Suppressor macrophage treated with lipopolysaccharide for 1 hour (primary cell): Measurements from ENCODE around the gene GLB1L3.
"Not testable (repeated sequence)": the region's sequence is repeated elsewhere in the genome, so short reads cannot be mapped to it uniquely, and the experiment has no call there.

ENCODE experiments used
- DNase-seq, 3 donors: peaks; one replicate each; pipeline ENCODE4 v3.0.0-alpha.2; 2020 to 2022

Gene GLB1L3

GRCh38 chr11:134252346-134253187 lies 23.6 kb upstream of the GLB1L3 start:
- peak; percentile 47 to 59 (median 54) for DNase-seq

GRCh38 chr11:134253188-134253993 lies 22.8 kb upstream of the GLB1L3 start, which contains the start of the genes ACAD8 and THYN1:
Gene ACAD8, plus strand, starts transcription at chr11:134253568. Its CDS starts 33 bp downstream, at chr11:134253601.
Gene THYN1, minus strand, starts transcription at chr11:134253352. Its CDS starts 470 bp downstream, at chr11:134252882.
- peak; percentile 96 to 97 (median 97) for DNase-seq

DNA sequence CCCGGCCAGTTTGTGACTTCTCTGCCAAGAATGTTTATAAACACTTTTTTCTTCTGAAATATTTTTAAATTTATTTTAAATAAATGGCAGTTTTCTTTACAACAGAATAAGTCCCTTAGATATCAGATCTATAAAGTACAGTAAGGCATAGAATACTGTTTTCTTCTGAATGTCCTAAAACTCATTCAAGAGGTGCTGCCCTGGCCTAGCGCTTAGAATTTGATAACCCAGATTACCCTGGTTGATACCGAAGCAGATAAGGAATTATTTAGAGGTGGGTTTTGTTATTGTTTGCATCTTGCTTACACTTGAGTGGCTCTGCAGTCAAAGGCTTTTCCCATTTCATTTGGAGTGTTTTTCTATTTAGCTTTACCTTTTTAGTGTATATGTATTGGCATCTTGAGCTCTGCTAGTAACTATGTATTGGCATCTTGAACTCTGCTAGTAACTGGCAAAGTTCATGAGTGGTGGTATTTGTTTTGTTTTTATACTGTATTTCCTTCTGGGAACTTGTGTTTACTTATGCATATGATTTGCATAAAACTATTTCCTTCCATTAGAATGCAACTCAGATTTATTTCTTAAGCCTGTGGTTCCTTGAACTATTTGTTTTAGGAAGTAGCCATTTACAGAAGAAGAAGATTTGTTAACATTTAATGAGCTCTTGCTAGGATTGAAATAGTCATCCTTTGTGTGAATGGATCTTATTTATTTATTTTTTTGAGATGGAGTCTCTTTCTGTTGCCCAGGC lies 21.6 kb upstream of the GLB1L3 start:
- DNase-seq: peak in 2 of 3 donors; percentile 41 to 56

- DNase-seq: not testable (repeated sequence)
Observed at GRCh38 chr11:134255184-134255561, 21.0 kb upstream of the GLB1L3 start.

DNA sequence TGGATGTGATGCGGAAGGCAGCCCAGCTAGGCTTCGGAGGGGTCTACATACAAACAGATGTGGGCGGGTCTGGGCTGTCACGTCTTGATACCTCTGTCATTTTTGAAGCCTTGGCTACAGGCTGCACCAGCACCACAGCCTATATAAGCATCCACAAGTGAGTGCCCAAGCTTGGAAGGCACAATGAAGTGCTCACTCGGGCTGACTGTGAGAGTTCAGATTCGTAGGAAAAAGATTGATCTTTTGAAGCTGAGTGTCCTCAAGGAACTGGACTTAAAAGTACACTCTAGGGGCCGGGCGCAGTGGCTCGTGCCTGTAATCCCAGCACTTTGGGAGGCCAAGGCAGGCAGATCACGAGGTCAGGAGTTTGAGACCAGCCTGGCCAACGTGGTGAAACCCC lies 19.1 kb upstream of the GLB1L3 start:
- DNase-seq: no peak

- DNase-seq: no peak
Observed at GRCh38 chr11:134258577-134258976, 17.6 kb upstream of the GLB1L3 start.

GRCh38 chr11:134260503-134260902 lies 15.7 kb upstream of the GLB1L3 start:
- no peak for DNase-seq

DNA sequence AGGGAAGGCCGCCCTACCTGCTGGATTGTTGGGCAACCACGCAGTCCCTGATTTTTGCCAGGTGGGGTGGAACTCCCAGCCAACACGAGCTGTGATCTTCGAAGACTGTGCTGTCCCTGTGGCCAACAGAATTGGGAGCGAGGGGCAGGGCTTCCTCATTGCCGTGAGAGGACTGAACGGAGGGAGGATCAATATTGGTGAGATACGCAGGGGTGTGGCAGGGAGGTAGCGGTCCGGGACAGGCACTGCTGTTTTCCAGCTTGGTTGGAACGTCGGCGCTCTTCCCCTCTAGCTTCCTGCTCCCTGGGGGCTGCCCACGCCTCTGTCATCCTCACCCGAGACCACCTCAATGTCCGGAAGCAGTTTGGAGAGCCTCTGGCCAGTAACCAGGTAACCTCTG lies 15.2 kb upstream of the GLB1L3 start:
- DNase-seq: no peak

DNA sequence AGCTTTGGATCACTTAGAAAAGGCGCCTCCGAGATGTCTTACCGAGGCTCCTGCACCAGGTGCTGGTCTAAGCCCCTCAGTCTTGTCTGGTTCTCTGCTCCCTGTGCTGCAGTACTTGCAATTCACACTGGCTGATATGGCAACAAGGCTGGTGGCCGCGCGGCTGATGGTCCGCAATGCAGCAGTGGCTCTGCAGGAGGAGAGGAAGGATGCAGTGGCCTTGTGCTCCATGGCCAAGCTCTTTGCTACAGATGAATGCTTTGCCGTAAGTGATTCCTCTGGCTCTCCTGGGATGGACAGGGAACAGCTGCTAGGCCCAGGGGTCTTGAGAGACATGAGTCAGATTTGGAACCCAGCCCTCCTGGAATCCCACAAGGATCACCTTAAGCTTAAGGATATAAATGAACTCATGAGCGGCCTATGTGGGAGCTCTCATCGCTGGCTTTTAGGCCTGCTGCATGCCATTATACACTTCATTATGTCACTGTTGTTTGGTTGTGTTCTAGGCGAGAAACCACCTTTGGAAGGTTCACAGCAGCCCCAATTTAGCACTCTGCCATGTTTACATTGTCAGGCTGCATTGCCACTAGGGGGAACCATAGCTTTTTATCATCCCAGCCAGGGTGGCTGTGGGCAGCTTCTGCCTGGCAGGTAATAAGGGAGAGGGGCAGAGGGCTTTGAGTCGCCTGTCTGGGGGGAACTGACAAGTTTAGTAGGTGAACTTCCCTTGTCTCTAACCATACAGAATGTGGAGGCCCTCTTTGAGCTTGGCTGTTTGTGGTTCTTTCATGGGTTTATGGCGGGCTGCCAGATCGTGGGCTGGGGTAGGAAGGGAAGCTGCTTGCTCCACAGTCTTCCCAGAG lies 14.3 kb upstream of the GLB1L3 start:
- peak in 2 of 3 donors; percentile 16 to 36 for DNase-seq

GRCh38 chr11:134264966-134265764 lies 11.0 kb upstream of the GLB1L3 start:
- DNase-seq: no peak

DNA sequence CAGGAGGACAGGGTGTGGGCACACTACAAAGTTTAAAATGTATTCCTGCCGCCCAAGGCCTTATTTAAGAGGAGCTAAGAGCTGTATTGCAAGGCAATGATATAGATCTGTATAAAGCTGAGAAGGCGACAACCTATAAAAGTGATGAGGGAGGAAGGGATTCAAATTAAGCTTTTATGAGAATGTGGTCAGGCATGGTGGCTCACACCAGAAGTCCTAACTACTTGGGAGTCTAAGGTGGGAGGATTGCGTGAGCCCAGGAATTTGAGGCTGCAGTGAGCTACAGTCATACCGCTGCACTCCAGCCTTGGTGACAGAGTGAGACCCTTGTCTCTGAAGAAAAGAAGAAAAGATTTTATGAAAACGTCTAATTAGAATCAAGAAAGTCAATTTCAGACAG lies 9.7 kb upstream of the GLB1L3 start:
- DNase-seq: no peak

DNA sequence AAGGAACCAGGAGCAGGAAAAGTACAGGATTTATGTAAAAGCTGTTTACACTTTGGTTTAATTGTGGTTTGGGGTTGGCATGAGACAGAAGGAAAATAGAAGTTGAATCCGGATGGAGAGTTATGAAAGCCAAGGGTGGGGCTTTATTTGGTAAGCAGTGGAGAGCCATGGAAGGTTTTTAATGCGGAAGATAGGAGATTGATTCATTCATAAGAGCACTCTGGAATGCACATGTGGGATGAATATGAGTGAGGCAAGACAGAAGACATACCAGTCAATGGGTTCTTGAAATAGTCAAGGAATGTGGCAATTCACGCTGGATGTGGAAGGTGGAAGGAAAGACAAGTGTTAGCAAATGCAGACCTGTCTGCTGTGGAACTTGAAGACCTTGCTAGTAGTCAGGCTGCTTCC lies 9.3 kb upstream of the GLB1L3 start:
- peak in 2 of 3 donors; percentile 17 to 54 for DNase-seq

GRCh38 chr11:134267461-134267860 lies 8.7 kb upstream of the GLB1L3 start:
- no peak for DNase-seq

DNA sequence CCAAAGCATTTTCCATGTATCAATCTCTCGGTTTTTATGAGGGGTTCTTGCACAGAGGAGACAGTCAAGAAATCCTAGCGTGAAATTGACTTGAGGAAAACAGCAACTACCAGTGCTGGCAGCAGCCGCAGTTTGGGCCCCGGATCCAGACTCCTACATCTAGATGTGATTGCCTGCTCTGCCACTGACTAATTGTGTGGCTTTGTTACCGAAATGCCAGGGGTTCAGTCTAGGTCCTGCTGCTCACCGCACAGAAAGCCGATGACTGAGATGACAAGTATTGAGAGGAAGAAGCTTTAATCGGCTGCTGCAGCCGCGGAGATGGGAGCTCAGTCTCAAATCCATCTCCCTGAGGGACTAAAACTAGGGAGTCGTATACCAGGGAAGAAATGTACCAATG lies 8.2 kb upstream of the GLB1L3 start:
- no peak for DNase-seq

DNA sequence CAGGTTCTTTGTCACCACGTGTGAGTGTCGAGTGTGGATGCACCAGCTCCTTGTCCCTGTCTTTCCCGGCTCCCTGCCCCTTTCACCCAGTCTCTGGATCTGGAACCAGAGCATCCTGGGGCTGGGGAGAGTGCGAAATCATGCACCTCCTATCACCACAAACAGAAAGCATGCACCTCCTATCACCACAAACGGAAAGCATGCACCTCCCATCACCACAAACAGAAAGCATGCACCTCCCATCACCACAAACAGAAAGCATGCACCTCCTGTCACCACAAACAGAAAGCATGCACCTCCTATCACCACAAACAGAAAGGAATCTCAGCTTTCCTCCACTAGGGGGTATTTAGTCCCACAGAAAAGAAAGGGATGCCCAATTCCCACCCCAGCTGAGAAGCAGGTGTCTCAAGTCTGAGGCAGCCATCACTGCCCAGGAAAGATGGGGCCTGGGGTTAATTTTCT lies 5.9 kb upstream of the GLB1L3 start:
- no peak for DNase-seq

- DNase-seq: no peak
Observed at GRCh38 chr11:134271978-134272377, 4.2 kb upstream of the GLB1L3 start.

- no peak for DNase-seq
Observed at GRCh38 chr11:134272381-134273316, 3.5 kb upstream of the GLB1L3 start.

DNA sequence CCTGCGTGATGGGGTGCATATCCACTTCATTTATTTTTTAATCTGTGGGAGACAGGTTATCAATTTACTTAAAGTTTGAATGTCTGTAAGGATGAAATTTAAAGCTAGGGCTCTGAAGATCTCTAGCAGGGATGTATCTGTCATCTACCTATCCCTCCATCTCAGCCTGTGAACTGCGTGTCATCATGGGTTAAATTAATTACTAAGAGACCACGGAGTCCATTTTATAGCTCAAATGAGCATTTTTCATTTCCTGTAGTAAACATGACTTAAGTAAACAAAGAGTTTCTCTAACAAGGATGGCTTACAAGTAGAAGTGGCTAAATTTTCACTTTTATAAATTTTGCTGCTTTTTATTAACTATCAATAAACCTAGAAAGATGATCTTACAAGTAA lies 2.9 kb upstream of the GLB1L3 start:
- DNase-seq: no peak

DNA sequence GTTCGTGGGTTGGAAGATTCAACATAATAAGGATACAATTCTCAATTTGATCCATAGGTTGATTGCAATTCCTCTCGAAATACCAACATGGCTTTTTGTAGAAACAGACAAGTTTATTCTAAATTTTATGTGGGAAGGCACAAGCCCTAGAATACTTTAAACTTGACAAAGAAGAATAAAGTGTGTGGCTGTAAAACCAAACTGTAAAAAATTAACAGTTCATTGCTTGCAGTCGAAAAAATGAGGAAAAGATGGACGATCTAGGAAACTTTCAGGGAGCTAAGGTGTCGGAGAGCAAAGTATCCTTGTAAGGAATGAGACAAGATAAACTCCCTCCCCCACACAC lies 1.0 kb upstream of the GLB1L3 start:
- DNase-seq: no peak
